Caco-2 (cell line): Measurements from ENCODE around the gene PCDH18. TPM values are rescaled to one million over a fixed set of nuclear protein-coding genes. Genes with fewer than 3 reads are reported as not detected.

Source experiments
- BruUV-seq: library from RNA; stranded (reverse); fragments of 400-500 nt; replicated peaks from 2 replicates; lab custom pipeline; 2021; lab: Mats Ljungman, UMichigan
- CTCF ChIA-PET: fragments of 300-600 bp; sonication (Branson Sonifier 250); formaldehyde crosslinking; loops from one replicate; lab custom pipeline; 2022; ENCODE audit warnings: antibody characterized with exemption; lab: Charles Lee
- POLR2A ChIA-PET: fragments of 300-600 bp; sonication (Branson Sonifier 250); formaldehyde crosslinking; loops from one replicate; lab custom pipeline; 2022; ENCODE audit warnings: antibody characterized with exemption; lab: Charles Lee
- DNase-seq, 2 experiments: peaks; one replicate each; pipeline versions ENCODE4 v3.0.0 to v3.0.0-alpha.2; 2020 to 2022
- H3K27me3 ChIP-seq: replicated peaks from 2 replicates; pipeline ENCODE4 v1.6.0; 2011; ENCODE audit warnings: low read length; ENCODE audit not compliant: control insufficient read depth, insufficient read depth
- H3K36me3 ChIP-seq: 2 replicates; pipeline ENCODE4 v1.5.1; 2011; ENCODE audit warnings: low read length; ENCODE audit not compliant: control insufficient read depth, insufficient read depth
- H3K4me1 ChIP-seq: fragments of 250-450 bp; sonication (Bioruptor Pico); 2 replicates; pipeline ENCODE4 v1.5.1; 2020; ENCODE audit warnings: mild to moderate bottlenecking
- H3K4me3 ChIP-seq: 2 replicates; pipeline ENCODE4 v1.5.1; 2011; ENCODE audit warnings: low read depth, mild to moderate bottlenecking, control low read depth, low read length
- H3K9me3 ChIP-seq: fragments of 250-450 bp; sonication (Bioruptor Pico); 2 replicates; pipeline ENCODE4 v1.5.1; 2020; ENCODE audit warnings: mild to moderate bottlenecking, moderate library complexity
- H3K27ac Mint-ChIP-seq: one replicate; pipeline ENCODE4 v1.8.0; 2022; ENCODE audit warnings: mixed read lengths; ENCODE audit not compliant: unreplicated experiment
- H3K27me3 Mint-ChIP-seq: one replicate; pipeline ENCODE4 v1.8.0; 2022; ENCODE audit warnings: mixed read lengths; ENCODE audit not compliant: insufficient read depth, unreplicated experiment
- H3K36me3 Mint-ChIP-seq: one replicate; pipeline ENCODE4 v1.8.0; 2022; ENCODE audit warnings: mild to moderate bottlenecking, mixed read lengths; ENCODE audit not compliant: insufficient read depth, unreplicated experiment
- H3K4me1 Mint-ChIP-seq: one replicate; pipeline ENCODE4 v1.8.0; 2022; ENCODE audit warnings: low read depth, mixed read lengths; ENCODE audit not compliant: unreplicated experiment
- H3K4me3 Mint-ChIP-seq: one replicate; pipeline ENCODE4 v1.8.0; 2022; ENCODE audit warnings: mild to moderate bottlenecking, moderate library complexity, mixed read lengths; ENCODE audit not compliant: unreplicated experiment
- H3K9me3 Mint-ChIP-seq: one replicate; pipeline ENCODE4 v1.8.0; 2022; ENCODE audit warnings: mixed read lengths; ENCODE audit not compliant: unreplicated experiment
- CTCF ChIP-seq, 2 experiments: fragments of 200-600 bp in 1 of 2; IDR thresholded peaks; 1 replicate in 1 of 2; 2 replicates in 1 of 2; pipeline versions ENCODE4 v1.5.1 to v1.8.0; 2011 to 2022; ENCODE audit warnings: antibody characterized with exemption in 1 of 2, control low read depth in 1 of 2, inconsistent platforms in 1 of 2, low read depth in 1 of 2, low read length in 1 of 2, mild to moderate bottlenecking in 1 of 2, moderate library complexity in 1 of 2; ENCODE audit not compliant: insufficient read depth in 1 of 2, severe bottlenecking in 1 of 2, unreplicated experiment in 1 of 2
- intact Hi-C: fragments of 100-400 bp; cut with micrococcal nuclease; formaldehyde crosslinking; loops from one replicate; pipeline ENCODE4 v1.10.0; 2022; ENCODE audit not compliant: unreplicated experiment
- total RNA-seq: library from RNA; stranded (reverse); gene quantifications from 2 replicates; pipeline ENCODE4 v1.2.3, GENCODE V29; 2022

PCDH18 gene
- total RNA-seq, 1 experiment from 2014 or later = 0.29 TPM

GRCh38 chr4:137536789-137537561 lies 4.7 kb upstream of the PCDH18 start:
- Histone ChIP-seq H3K9me3 (no peaks in the 10 kb centered on the region), H3K27me3 (no peaks in the 10 kb centered on the region), H3K4me1 (peaks cover 9% of the 10 kb centered on the region; the same call in 1 of the 2 replicates), H3K36me3 (no peaks in the 10 kb centered on the region), H3K4me3 (no peak overlapping the region)
- Mint-ChIP-seq H3K27ac (no peak overlapping the region), H3K36me3 (no peaks in the 10 kb centered on the region), H3K4me3 (no peak overlapping the region), H3K9me3 (no peaks in the 10 kb centered on the region), H3K27me3 (peaks cover 5% of the 10 kb centered on the region), H3K4me1 (no peaks in the 10 kb centered on the region)
- peak in 1 of 2 experiments; percentile 4 for DNase-seq
- TF ChIP-seq CTCF (IDR thresholded peaks at IDR 0.05; ENCODE audit: insufficient read depth in 1 of 2, low read depth in 1 of 2, low read length in 1 of 2, severe bottlenecking in 1 of 2, unreplicated experiment in 1 of 2) = no peak
- BruUV-seq = no TSS peak
- CTCF ChIA-PET = no interaction called here
- POLR2A ChIA-PET = no interaction called here
- intact Hi-C loops = no loop called here

- CTCF ChIA-PET = no interaction called here
- intact Hi-C loops = no loop called here
Observed at GRCh38 chr4:137535718-137536117, 3.4 kb upstream of the PCDH18 start.

GRCh38 chr4:137534516-137534915 lies 2.2 kb upstream of the PCDH18 start:
- POLR2A ChIA-PET = no interaction called here
- Histone ChIP-seq H3K36me3 (no peaks in the 10 kb centered on the region), H3K9me3 (no peaks in the 10 kb centered on the region), H3K4me3 (no peak overlapping the region), H3K27me3 (no peaks in the 10 kb centered on the region), H3K4me1 (0 out of 2 replicates have a peak, but pooled peaks cover 3% of the 10 kb centered on the region)
- H3K27ac Mint-ChIP-seq = no peak overlapping the region
- no peak for TF ChIP-seq CTCF (IDR thresholded peaks at IDR 0.05; ENCODE audit: insufficient read depth in 1 of 2, low read depth in 1 of 2, low read length in 1 of 2, severe bottlenecking in 1 of 2, unreplicated experiment in 1 of 2)
- no peak overlapping the region for H3K4me3 Mint-ChIP-seq
- no TSS peak for BruUV-seq
- CTCF ChIA-PET = no interaction called here
- DNase-seq = no peak
- intact Hi-C loops = no loop called here
- H3K27me3 Mint-ChIP-seq = peaks cover 5% of the 10 kb centered on the region
- no peaks in the 10 kb centered on the region for H3K9me3 Mint-ChIP-seq
- H3K4me1 Mint-ChIP-seq = no peaks in the 10 kb centered on the region
- H3K36me3 Mint-ChIP-seq = no peaks in the 10 kb centered on the region

More at GRCh38 chr4:137535718-137536117, 3.4 kb upstream of the PCDH18 start:
- POLR2A ChIA-PET = no interaction called here
- no peak for TF ChIP-seq CTCF (IDR thresholded peaks at IDR 0.05; ENCODE audit: insufficient read depth in 1 of 2, low read depth in 1 of 2, low read length in 1 of 2, severe bottlenecking in 1 of 2, unreplicated experiment in 1 of 2)
- no peaks in the 10 kb centered on the region for H3K9me3 ChIP-seq
- H3K9me3 Mint-ChIP-seq = no peaks in the 10 kb centered on the region
- H3K27ac Mint-ChIP-seq = no peak overlapping the region
- no peaks in the 10 kb centered on the region for H3K36me3 ChIP-seq
- no peaks in the 10 kb centered on the region for H3K36me3 Mint-ChIP-seq
- peaks cover 3% of the 10 kb centered on the region; the same call in 1 of the 2 replicates for H3K4me1 ChIP-seq
- no peak overlapping the region for H3K4me3 ChIP-seq
- no TSS peak for BruUV-seq
- no peak overlapping the region for H3K4me3 Mint-ChIP-seq
- H3K27me3 Mint-ChIP-seq = peaks cover 5% of the 10 kb centered on the region
- DNase-seq = no peak
- H3K27me3 ChIP-seq = no peaks in the 10 kb centered on the region
- H3K4me1 Mint-ChIP-seq = no peaks in the 10 kb centered on the region
